Adrenal gland (tissue), 12 donors: ENCODE measurements around the gene CARD19. TPM values are rescaled to one million over a fixed set of nuclear protein-coding genes. Genes with fewer than 3 reads are reported as not detected.

Experiments
- DNase-seq, 7 donors: peaks; one replicate each; pipeline ENCODE4 v3.0.0-alpha.2; 2019 to 2020
- H3K27ac ChIP-seq, 5 donors: fragments of 200-600 bp; sonication (generic) in 4 of 5; 1 replicate in 3 of 5; 2 replicates in 2 of 5; pipeline versions ENCODE4 v1.5.1 to v1.8.0; 2016 to 2020; ENCODE audit warnings: mild to moderate bottlenecking in 1 of 5
- H3K27me3 ChIP-seq: fragments of 200-600 bp; 2 replicates; pipeline ENCODE4 v1.8.0; 2021
- H3K36me3 ChIP-seq, 2 donors: fragments of 200-600 bp; replicated peaks in 1 of 2; 1 replicate in 1 of 2; 2 replicates in 1 of 2; pipeline versions ENCODE4 v1.5.1 to v1.8.0; 2018 to 2022
- H3K4me1 ChIP-seq, 2 donors: fragments of 200-600 bp; replicated peaks in 1 of 2; 1 replicate in 1 of 2; 2 replicates in 1 of 2; pipeline versions ENCODE4 v1.5.1 to v1.8.0; 2018 to 2021
- H3K4me3 ChIP-seq, 4 donors: fragments of 200-600 bp; sonication (generic) in 3 of 4; one replicate each; pipeline ENCODE4 v1.5.1; 2016 to 2018
- H3K9me3 ChIP-seq, 3 donors: fragments of 200-600 bp; sonication (generic) in 1 of 3; replicated peaks in 1 of 3; 1 replicate in 2 of 3; 2 replicates in 1 of 3; pipeline versions ENCODE4 v1.5.1 to v1.8.0; 2016 to 2021
- POLR2A ChIP-seq, 2 donors: fragments of 450-650 bp; IDR thresholded peaks; one replicate each; pipeline ENCODE4 v1.6.1; 2017; ENCODE audit warnings: antibody characterized with exemption in 2 of 2, mild to moderate bottlenecking in 2 of 2, moderate library complexity in 1 of 2
- WGBS, 4 donors: extraction: QIAGEN DNeasy Blood & Tissue Kit in 2 of 4; methylation state at CpG; one replicate each; pipeline versions ENCODE4 v1.1.5 to v1.1.7; 2013 to 2017; 5-methylcytosine and 5-hydroxymethylcytosine counted together
- intact Hi-C, 2 donors: fragments of 100-400 bp; cut with DNase I; formaldehyde crosslinking; loops; one replicate each; pipeline versions ENCODE4 v1.14.1 to v1.15.0; 2022 to 2023
- polyA plus RNA-seq, 3 donors: library from polyadenylated mRNA; stranded (reverse); fragments of 200-250 nt in 2 of 3; fragments of 350-450 nt in 1 of 3; fragmentation: Illumina TruSeq in 1 of 3; extraction: RNeasy Lipid Tissue Mini Kit (QIAGEN cat#74804) in 1 of 3; gene quantifications; one replicate each; pipeline ENCODE4 v1.2.3, GENCODE V29; 2013 to 2014
- total RNA-seq, 9 donors: library from RNA; depleted of rRNA in 4 of 9; stranded (reverse); fragments of >200 nt in 4 of 9; fragments of 120-200 nt in 1 of 9; fragmentation: NEBNext Ultra II Directional in 1 of 9; extraction: Animal tissue kit (Norgen Biotek cat#: 25700) in 1 of 9; gene quantifications; one replicate each; pipeline versions ENCODE4 v1.1.0 to v1.2.4, GENCODE V29; 2013 to 2023
- TF ChIP-seq, protein P1 (sequence below), 6 experiments: fragments of 450-650 bp in 4 of 6; fragments of 200-600 bp in 2 of 6; sonication (generic) in 1 of 6; IDR thresholded peaks; 1 replicate in 5 of 6; 2 replicates in 1 of 6; pipeline versions ENCODE4 v1.5.1 to v1.8.0; 2016 to 2021; ENCODE audit warnings: antibody characterized with exemption in 6 of 6, mild to moderate bottlenecking in 2 of 6, moderate library complexity in 1 of 6
- donor health status: healthy with polysubstance abuse.
- donor health status: Bipolar disorder and iron deficiency.
- donor health status: DM: yes; HTN: yes; CAD: no.
- donor health status: DM: no; HTN: no; CAD: no.
- donor health status: DM: no; HTN: no; CAD: no.
- donor health status: DM: yes; HTN: yes; CAD: no.

CARD19 gene
- total and polyA plus RNA-seq, 12 donors = 10.7 to 75.0 (median 41.3) TPM

DNA sequence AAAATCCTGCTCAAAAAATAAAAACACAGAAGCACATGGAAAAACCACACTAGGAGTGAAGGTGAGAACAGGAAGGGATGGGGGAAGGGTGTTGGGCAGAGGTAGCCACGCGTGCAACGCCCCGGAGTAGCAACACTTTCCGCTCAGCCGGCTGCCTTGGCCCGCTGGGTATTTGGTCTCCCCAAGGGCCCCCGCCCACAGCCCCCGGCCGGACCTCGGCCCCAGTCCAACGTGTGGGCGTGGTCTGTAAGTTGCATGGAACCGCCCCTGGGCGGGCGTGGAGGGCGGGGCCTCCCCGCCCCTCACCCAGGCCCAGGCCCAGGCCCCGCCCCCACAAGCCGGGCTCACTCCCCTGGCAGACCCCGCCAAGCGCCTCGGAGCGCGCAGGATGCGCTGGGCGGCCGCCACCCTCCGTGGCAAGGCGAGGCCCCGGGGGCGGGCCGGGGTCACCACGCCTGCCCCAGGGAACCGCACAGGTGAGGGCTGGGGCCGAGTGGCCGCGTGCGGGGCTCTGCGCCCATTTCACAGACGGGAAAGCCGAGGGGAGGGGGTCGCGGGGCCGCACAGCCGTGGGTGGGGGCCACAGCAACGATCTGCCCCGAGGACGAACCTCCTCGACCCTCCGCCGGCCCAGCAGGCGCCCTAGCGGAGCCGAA lies 37.5 kb upstream of the CARD19 start, which contains the start of gene SUSD3:
Gene SUSD3 (plus strand): TSS at position 347 of the 656 bp plus-strand sequence. CDS start 42 bp downstream, at position 389.
- Histone ChIP-seq H3K27me3 (no peaks in the 10 kb centered on the region), H3K9me3 (no peaks in the 10 kb centered on the region), H3K4me3 (peak within 1 kb of the TSS in 2 of 4 donors; percentile 36 to 71), H3K4me1 (peaks cover 11% of the 10 kb centered on the region in 2 donors), H3K27ac (peak within 1 kb of the TSS in 1 of 5 donors; percentile 43), H3K36me3 (no peaks in the 10 kb centered on the region)
- intact Hi-C loops = no loop called here
- peak in 5 of 7 donors; percentile 40 to 47 (median 45) for DNase-seq
- TF ChIP-seq, protein P1, sequence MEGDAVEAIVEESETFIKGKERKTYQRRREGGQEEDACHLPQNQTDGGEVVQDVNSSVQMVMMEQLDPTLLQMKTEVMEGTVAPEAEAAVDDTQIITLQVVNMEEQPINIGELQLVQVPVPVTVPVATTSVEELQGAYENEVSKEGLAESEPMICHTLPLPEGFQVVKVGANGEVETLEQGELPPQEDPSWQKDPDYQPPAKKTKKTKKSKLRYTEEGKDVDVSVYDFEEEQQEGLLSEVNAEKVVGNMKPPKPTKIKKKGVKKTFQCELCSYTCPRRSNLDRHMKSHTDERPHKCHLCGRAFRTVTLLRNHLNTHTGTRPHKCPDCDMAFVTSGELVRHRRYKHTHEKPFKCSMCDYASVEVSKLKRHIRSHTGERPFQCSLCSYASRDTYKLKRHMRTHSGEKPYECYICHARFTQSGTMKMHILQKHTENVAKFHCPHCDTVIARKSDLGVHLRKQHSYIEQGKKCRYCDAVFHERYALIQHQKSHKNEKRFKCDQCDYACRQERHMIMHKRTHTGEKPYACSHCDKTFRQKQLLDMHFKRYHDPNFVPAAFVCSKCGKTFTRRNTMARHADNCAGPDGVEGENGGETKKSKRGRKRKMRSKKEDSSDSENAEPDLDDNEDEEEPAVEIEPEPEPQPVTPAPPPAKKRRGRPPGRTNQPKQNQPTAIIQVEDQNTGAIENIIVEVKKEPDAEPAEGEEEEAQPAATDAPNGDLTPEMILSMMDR (IDR thresholded peaks at IDR 0.05) = no peak
- TF ChIP-seq POLR2A (IDR thresholded peaks at IDR 0.05) = no peak
- 3 to 38% (median 6%) methylated on average over 5 to 55 of the region's 55 CpGs for WGBS, 4 donors

DNA sequence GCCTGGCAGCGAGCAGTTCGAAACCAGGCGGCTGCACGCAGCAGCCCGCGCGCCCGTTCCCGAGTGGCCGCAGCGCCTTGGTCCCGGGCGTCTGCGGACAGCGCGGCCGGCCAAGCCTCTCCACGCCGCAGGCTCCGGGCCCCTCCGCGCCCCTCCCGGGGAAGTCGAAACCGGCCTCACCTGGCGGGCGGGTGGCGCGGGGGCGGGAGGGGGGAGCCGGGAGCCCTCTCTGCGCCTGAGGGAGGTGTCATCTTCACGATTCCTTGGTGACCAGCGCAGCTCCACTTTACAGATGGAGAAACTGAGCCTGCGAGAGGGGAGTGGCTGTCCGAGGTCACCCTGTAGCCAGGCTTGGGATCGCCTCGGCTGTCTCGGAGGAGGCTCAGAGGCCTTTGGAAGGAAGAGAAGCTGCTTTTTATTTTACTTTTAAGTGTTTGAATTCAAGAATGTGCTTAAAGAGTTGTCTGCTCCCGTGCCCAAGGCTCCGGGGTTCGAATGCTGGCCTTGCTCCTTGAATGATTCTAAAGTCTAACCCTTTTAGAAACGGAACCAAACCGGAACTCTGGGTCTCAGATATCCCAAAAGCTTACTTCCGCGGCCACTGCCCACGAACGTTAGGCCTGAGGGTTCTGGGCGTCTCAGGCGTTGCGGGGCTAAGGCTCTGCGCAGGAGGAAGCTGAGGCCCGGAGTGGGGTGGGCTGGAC lies 36.9 kb upstream of the CARD19 start:
- Histone ChIP-seq H3K4me3 (peak overlapping the region in 2 of 4 donors; percentile 36 to 71), H3K27ac (peak overlapping the region in 1 of 5 donors; percentile 43), H3K27me3 (no peaks in the 10 kb centered on the region), H3K4me1 (peaks cover 11% of the 10 kb centered on the region in 2 donors), H3K9me3 (no peaks in the 10 kb centered on the region), H3K36me3 (no peaks in the 10 kb centered on the region)
- intact Hi-C loops = no loop called here
- DNase-seq = no peak
- TF ChIP-seq POLR2A (IDR thresholded peaks at IDR 0.05) = no peak
- TF ChIP-seq, protein P1 (IDR thresholded peaks at IDR 0.05) = no peak
- 25 to 78% (median 47%) methylated on average over 13 to 53 of the region's 53 CpGs for WGBS, 4 donors

DNA sequence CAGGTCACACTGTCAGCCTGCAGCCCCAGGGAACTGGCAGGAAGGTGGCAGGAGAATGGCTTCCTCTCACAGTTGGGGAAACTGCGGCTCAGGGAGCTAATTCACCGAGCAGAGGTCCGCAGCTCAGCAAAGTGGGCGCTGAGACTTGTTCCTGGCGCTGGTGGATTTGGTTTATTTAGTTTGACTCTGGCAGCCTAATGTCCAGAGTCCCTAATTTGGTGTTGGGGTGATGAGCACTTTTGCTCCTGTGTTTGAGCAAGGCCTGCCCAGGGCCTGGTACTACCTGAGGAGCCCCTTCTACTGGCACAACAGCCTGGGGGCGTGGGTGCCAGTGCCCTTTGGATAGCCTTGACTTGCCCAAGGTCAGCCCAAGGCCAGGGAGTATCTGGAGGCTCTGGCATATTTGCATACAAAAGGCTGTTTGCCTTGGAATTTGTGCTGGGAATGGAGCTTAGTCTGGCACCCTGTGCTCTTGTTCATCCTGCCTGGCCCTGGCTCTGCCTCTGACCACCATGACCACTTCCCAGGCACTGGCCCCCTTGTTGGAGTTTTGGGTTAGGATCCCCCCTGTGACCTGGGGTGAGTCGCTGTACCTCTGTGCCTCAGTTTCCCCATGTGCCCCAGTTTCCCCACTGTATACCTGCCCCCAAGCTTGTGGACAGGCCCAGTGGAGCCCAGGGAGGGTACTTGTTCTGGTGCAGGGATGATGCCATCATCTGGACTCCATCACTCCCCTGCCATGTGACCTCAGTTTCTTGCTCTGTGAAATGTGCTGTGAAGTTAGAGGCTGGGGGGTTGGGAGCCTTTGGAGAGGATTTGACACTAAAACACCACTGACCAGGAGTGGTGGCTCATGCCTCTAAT lies 36.1 kb upstream of the CARD19 start:
- Histone ChIP-seq H3K27ac (no peak overlapping the region), H3K4me1 (peaks cover 11% of the 10 kb centered on the region in 2 donors), H3K27me3 (no peaks in the 10 kb centered on the region), H3K36me3 (no peaks in the 10 kb centered on the region), H3K4me3 (no peak overlapping the region), H3K9me3 (no peaks in the 10 kb centered on the region)
- no peak for DNase-seq
- 70 to 94% (median 78%) methylated on average over 2 to 7 of the region's 7 CpGs for WGBS, 4 donors
- intact Hi-C loops = no loop called here
- no peak for TF ChIP-seq POLR2A (IDR thresholded peaks at IDR 0.05)
- TF ChIP-seq, protein P1 (IDR thresholded peaks at IDR 0.05) = no peak
